ENCODE data around the gene AGBL1.

Gene AGBL1

DNA sequence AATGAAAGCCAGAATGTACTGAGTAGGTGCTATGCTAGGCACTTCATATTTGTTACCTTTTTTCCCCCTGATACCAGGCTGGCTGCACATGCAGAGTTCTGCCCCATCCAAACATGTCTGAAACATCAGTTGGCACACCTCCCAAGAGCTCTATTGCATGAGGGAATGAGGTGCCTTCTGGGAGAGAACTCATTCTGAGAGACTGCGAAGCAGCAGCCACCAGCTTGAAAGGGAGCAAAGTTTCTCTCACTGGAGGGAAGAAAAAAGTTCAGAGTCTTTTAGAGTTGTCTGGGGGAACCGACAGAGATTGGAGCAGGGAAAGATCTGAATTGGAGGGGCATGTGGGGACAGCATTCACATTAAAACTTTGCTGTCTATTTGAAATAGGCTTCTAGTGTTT lies 84.1 kb downstream of the AGBL1 start:
- DNase-seq (ENCODE audit: low read depth, low spot score): peak; percentile 9

DNA sequence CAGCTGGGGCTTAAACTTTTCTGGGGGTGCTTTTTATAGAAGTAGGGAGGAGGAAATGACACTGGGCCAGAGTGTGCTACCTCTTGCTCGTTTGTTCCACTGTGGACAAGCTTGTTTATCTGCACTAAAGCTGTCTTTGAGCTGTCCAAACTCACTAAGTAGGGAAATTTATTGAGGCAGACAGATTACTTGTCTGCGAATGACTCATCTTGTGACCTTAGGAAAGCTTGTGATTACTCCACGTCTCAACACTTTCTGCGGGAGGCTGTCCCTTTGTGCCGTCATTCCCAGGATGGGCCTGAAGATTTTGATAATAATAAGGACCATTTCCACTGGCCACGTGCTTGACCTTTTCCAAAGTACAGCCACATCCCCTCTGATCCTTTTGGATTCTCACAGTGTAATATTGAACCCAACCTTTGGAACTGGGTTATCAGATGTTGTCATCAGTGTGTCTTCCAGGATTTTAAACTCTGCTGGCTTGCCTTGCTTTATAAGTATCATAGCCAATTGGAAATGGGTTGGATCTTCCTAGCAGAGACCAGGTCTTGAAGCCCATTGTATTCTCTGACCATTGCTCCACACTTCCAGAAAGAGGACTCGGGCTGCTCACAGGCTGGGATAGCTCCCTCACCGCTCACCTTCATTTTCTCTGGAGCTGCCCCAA lies 84.7 kb downstream of the AGBL1 start:
- peak; percentile 16 for DNase-seq (ENCODE audit: low read depth, low spot score)

DNA sequence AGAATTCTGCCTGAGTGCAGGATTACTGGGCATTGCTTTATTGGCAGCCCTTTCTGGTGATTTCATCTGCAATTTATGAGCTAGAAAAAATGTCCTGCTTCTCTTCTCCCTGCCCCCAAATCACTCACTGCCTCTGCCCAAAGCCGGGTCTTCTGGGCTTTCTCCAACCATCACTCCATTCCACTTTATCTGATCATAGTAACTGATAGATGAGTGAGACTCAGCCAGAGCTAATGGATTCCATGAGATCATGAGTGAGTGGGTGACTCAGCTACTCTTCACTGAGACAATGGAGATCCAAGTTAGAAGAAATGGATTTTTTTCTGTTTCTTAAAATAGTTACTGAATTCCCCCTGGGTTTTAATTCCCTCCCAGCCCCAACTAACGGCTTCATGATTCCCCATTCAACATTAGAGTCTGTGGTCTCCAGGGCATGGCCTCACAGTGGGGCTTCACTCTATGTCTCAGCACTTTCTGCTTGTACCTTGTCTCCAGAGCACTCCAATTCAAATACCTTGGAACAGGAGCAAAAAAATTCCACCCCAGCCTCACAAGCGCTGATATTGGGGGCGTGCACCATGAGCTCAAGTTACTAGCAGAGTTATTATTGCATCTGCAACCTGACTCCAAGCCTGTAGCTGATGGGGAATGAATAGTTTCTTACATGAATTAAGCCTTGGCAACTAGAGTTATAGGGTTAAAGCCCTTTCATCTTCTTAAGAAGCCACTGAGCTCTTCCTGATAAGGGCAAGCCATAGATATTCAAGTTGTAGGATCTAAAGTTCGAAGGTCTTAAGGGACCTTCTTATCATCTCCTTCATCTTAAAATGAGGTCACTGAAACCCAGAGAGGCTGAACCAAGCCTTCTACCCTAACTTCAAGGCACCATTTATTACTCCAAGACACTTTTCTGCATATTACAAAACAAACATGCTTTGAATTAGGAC lies 85.9 kb downstream of the AGBL1 start:
- peak; percentile 2 for DNase-seq (ENCODE audit: low read depth, low spot score)

DNA sequence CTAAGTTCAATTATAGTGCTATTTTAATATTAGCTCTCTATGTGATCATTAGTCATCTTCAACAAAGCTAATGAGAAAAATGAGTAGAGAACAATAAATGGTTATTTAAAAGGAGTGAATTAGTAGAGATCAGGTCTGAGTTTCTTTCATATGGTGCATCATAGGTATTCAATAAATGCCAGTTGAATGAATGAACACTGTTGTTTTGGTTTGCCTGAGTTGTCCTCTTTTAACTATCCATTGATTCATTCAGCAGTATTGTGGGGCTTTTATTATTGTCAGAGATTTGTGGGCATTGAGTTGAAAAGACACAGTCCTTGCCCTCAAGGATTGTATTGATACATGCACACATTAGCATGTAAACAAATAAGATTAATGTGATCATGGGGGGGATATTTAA lies 88.2 kb downstream of the AGBL1 start:
- DNase-seq (ENCODE audit: low read depth, low spot score): no peak

DNA sequence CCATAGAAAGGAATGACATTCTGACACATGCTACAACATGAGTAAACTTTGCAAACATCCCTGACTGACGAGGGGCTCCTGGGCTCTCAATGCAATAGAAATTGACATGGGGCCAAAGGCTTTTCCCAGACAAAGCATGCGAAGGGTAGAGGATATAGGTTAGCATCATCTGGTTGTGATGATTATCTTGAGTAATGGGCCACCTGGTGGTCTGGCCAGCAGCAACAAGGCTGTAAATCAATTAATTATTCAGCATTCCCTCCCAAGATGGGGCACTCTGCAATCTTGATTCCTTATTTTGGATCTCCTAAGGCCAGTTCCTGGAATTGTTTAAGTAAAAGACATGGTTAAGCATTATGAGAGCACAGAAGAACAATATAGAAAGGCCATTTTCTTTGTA lies 99.2 kb downstream of the AGBL1 start:
- no peak for DNase-seq (ENCODE audit: low read depth, low spot score)

DNA sequence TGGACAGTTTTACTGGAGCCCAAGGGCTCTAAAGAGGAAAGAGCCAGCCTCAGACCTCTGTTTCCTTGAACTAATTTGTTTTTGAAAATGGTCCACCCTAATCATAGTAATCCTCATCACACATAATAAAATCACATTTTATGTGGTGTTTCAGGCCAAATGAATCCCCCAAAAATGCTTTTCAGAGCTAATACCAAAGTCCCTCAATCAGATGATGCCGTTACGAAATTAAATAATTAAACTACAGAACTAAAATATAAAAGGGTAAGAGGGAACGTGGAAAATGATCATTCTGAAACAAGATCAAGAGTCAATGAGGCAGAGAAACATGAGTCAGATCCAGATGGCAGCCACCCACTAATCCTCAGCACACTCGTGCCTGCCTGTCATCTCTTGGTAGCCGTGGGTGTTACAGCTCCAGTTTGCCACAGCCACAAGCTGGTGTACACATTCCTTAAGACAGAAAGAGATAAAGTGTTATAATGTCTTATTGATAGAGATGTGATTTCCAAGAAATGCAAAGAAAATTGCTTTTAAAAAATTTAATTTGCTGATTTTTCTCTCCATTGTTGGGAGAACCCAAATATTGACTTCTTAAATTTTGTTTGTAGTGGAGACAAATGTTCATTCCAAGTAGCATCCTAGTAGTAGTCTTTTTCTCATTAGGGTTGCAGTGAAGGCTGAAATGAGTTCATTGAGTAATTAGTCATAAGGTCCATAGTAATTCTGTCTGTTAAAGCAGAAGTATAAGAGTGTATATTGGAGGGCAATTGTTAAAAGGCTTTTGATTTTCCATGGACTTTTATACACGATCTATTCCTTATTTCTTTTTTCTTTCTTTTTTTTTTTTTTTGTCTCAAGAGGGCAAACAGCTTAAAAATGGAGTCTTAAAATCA lies 104.2 kb downstream of the AGBL1 start:
- peak; percentile 43 for DNase-seq (ENCODE audit: low read depth, low spot score)

DNA sequence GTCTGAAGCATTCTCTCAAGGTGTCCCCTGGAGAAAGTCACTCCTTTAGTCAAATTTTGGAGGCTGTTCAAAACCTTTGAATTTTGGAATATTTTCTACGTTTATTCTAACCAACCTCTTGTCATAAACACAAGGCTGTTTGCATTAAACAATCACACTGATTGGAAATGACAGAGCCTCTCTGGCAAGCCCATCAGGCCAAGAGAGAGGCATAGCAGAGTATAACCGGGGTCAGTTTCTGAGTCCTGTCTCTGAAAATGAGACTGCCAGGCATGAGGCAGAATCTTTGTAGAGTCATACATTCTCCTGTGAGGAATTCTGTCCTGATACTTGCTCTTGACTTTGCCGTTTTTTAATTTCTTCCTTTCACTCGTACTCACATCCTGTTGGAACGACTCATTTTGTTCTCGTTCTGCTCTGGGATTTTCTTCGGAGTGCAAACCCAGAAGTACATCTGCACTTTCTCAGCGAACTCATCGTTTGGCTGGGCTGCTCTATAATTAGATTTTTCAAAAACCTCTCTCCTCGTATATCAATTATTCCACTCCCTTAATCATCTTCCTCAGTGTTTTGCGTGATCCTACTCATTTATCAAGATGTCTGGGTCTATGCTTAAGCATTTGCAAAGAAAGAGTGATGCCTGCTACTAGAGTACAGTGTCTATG lies 114.2 kb downstream of the AGBL1 start:
- no peak for DNase-seq (ENCODE audit: low read depth, low spot score)

DNA sequence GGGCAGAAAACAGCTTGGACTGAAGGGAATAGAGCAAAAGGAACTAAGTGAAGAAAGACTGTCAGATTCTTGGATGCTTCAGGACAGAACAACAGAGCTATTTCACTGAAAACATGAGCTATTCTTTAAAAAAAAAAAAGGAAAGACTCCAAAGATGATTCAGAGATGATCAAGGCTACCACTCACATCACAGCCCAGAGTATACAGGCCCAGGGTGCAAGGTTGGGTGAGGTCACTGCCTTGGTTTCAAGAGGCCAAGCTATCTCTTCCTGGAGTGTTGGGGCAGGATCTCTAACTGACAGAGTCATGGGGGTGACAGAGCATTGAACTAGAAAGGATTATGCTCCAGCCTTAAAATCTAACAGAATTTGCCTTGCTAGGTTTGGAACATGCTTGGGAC lies 118.1 kb downstream of the AGBL1 start:
- no peak for DNase-seq (ENCODE audit: low read depth, low spot score)

DNA sequence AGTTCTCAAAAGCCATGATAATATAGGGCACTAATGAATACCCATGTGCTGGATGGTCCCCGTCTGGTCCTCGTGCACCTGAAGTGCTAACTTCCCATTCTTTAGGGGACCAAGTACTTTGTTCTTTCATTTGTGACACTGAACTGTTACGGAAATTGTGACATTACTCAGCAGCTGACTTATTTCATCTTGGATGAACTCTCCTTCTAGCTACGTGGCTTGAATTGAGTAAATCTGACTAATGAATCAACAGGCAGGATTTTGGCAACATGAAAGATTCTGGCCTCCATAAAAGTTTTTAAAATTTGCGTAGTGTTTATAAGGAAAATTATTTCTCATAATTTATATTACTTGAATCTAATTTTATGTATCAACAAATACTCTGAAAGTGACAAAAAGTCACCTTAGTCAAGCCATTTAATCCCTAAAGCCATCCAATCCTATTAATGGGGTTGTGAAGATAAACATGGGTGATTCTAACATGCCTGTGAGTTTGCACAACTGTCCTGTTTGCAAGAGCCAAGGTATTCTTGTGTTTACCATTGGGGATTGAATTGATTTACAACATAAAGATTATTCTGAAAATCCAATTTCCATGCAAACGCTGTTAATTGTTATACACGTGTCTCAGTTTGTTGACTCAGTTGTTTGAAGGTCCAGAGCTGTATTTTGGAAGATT lies 119.9 kb downstream of the AGBL1 start:
- no peak for DNase-seq (ENCODE audit: low read depth, low spot score)

DNA sequence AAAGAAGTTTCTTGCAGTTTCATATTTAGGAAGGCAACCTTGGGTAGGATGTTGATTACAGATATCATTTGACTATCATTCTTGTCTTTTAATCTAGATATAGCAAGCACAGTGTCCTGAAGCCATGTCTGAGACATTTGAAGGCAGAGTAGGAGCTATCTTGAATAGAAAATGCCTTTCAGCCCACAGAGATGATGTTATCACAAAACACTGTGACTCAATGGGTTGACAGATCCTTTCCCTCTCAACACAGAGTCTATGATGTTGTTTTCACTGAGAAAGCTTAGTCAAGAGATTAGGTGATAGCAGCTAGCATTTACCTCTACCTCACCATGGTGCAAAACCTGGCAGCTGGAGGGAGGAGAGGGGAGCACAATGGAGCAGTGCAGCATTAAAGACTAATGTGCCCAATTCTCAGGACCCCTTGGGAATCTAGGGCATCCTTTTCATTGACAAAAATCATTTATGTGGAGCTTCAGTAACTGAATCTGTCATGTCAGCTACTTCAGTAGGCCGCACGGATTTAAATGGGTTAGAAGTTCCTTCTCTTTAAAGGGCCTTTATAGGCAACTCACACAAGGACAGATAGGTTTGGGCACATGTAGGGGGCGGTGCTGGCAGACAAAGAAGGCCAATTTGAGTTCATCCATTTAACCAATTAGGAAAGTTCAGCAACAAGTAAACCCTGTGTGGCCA lies 121.8 kb downstream of the AGBL1 start:
- no peak for DNase-seq (ENCODE audit: low read depth, low spot score)

DNA sequence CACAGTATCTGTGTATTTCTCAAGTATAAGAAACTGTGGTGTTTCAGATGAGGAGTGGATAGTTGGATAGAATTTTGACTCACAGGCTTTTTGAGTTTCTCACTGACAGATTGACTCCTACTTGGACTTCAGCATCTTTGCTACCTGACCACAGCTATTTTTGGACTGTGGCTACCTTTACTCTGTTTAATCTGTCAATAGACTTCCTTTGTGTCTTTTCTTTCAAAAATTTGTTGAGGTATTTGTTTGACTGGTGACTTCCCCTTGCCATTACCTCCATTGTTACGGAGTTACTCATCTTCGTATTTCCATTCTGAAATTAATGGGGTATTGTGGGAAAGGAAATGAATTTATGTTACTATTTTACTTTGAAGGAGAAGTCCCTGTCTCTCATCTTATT lies 123.8 kb downstream of the AGBL1 start:
- no peak for DNase-seq (ENCODE audit: low read depth, low spot score)

DNA sequence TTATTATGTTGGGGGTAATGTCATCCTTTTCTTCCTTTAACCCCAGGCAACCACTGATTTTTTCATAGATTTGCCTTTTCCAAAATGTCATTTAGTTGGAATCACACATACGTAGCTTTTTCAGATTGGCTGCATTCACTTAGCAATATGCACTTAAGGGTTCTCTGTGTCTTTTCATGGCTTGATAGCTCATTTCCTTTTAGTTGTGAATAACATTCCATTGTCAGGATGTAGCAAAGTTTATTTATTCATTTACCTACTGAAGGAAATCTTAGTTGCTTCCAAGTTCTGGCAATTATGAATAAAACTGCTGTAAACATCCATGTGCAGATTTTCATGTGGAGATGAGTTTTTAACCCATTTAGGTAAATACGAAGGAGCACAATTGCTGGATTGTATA lies 125.4 kb downstream of the AGBL1 start:
- no peak for DNase-seq (ENCODE audit: low read depth, low spot score)

DNA sequence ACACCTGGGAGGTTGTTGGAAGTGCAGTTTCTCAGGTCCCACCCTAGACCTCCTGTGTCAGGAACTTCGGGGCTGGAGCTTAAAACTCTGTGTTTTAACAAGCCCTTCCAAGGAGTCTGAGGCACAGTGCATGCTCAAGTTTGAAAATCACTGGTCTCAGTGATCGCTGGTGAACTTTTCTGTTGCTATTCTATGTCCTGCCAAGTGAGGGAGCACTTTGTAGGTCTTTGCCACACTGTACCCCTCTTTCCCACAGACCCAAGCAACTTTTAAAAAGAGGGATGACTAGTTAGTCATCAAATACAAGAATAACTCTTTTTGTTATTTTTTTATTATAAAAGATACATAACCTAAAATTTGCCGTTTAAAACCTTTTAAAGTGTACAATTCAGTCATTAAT lies 133.7 kb downstream of the AGBL1 start:
- no peak for DNase-seq (ENCODE audit: low read depth, low spot score)

DNA sequence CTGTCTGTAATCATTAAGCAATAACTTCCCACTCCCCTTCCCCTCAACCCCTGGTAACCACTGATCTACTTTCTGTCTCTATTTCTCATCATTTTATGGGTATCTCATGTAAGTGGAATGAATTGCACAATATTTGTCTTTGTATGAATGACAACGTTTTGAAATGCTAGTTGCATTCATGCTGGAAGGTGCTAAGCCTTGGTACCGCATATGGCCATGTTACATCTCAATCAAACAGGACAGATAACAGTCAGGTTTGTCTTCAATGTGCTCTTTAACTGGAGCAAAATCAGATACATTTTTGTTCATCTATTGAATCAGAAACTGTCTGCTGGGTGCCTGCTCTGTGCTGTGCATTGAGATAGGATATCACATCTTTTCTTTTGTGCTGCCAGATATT lies 134.2 kb downstream of the AGBL1 start:
- no peak for DNase-seq (ENCODE audit: low read depth, low spot score)

DNA sequence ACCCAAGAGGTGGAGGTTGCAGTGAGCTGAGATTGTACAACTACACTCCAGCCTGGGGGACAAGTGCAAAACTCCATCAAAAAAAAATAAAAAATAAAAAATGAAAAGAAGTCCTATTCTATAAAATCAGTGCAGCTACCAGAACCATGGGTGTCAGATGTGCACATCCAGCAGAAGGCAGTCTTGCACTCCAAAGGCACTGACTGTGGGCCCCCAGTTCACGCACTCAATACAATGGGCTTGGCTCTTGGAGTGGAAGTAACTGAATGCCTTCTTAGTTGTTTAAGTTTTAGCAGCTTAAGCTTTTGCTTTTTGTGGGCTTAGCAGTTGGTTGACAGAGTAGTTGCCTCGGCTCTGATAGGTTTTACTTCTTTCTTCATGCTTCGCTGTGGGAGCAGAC lies 141.4 kb downstream of the AGBL1 start:
- no peak for DNase-seq (ENCODE audit: low read depth, low spot score)

DNA sequence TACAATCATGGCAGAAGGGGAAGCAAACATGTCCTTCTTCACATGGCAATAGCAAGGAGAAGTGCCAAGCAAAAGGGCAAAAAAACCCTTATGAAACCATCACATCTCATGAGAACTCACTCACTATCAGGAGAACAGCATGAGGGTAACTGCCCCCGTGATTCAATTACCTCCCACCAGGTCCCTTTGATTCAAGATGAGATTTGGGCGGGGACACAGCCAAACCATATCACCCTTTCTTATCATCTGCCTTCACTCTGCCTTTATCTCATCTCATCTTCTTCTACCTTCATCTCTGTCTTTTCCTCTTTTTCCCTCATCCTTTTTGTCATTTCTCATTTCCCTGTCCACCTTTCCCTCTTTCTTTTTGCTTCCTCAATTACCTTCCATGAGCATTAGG lies 149.6 kb downstream of the AGBL1 start:
- DNase-seq (ENCODE audit: low read depth, low spot score): no peak

DNA sequence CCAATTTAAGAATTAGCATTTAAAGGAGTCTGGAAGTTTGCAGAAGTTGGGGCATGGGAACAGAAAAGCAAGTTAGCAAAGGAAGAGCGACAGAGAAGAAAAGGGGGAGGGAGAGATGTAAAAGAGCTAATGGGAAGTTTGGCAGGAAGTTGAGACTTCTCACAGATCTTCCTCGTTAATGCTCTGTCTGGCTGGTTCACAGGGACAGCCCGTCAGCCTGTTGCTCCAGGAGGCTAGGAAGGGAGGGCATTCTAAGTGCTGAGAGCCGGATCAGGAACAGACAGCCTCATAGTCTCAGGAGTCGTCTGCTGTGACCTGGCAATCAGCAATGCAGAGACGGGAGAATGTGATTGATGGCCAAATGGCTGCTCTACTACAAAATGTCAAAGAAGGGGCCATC lies 150.3 kb downstream of the AGBL1 start:
- DNase-seq (ENCODE audit: low read depth, low spot score): no peak

DNA sequence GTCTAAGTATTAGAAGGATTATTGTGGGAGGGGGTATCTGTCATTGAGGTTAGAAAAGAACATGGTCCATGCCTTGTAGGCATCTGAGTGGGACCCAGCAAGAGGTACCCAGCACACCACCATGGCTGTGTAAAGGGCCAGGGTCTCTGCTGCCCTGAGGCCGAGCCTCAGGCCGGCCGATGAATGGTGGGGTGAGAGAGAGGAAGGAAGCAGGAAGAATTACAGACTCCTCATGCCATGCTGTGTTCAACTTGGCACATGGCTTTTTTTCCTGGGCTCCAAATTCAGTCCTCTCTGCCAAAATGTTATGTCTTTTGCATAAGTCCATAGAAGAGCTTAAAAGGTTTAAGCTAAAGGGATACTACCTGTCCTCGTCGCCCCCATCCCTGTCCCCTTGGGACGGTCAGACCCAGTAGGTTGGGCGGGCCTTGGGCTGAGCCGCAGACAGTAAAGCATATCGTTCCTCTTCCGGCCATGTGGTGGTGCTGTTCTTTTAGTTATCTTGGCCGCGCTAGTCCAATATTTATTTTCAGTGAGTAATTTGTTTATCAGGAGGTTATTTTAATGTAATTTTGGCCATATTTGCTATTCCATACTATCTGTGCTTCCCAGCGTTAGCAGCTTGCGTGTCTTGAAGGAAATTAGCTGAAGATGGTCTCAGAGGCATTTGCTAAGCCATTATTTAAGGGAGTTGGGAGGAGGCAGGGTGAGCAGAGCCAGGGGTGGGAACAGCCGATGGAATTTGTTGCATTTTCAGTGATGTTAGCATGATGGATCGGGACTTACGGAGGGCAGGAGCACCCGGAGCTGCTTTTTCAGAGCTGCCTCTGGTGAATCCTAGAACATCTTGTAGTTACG lies 152.4 kb downstream of the AGBL1 start:
- DNase-seq (ENCODE audit: low read depth, low spot score): peak; percentile 64

DNA sequence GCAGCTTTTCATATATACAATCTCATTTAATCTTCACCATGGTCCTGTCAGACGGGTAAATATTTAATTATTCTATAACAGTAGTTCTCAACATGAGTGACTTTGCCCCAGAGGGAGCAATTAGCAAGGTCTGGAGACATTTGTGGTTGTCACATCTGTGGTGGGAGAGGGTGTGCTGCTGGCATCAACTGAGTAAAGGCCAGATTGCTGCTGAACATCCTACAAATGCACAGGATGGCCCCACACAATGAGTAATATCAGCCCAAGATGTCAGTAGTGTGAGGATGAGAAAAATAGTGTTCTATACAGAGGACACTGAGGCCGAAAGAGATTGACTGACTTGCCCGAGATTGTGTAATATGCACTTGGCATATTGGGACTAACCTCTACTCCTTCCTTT lies 156.0 kb downstream of the AGBL1 start:
- no peak for DNase-seq (ENCODE audit: low read depth, low spot score)

All from astrocyte of the hippocampus (primary cell).